Spleen (tissue), 13 donors: ENCODE results near the gene MISFA. TPM values are rescaled to one million over a fixed set of nuclear protein-coding genes. Genes with fewer than 3 reads are reported as not detected.

Experiments
- DNase-seq: peaks from one replicate; pipeline ENCODE4 v3.0.0-alpha.2; 2020
- H3K27ac ChIP-seq, 8 donors: fragments of 200-600 bp; sonication (generic) in 7 of 8; 1 replicate in 4 of 8; 2 replicates in 4 of 8; pipeline versions ENCODE4 v1.5.0 to v1.8.0; 2016 to 2021; ENCODE audit warnings: inconsistent platforms in 4 of 8, mild to moderate bottlenecking in 4 of 8, moderate library complexity in 1 of 8
- H3K27me3 ChIP-seq, 7 donors: fragments of 200-600 bp; sonication (generic) in 6 of 7; replicated peaks in 1 of 7; 1 replicate in 4 of 7; 2 replicates in 3 of 7; pipeline versions ENCODE4 v1.5.0 to v1.8.0; 2016 to 2021; ENCODE audit warnings: inconsistent platforms in 3 of 7, mild to moderate bottlenecking in 1 of 7
- H3K36me3 ChIP-seq, 6 donors: fragments of 200-600 bp; sonication (generic) in 5 of 6; 1 replicate in 4 of 6; 2 replicates in 2 of 6; pipeline versions ENCODE4 v1.5.0 to v1.8.0; 2016 to 2021; ENCODE audit warnings: inconsistent platforms in 2 of 6
- H3K4me1 ChIP-seq, 6 donors: fragments of 200-600 bp; sonication (generic) in 5 of 6; 1 replicate in 3 of 6; 2 replicates in 3 of 6; pipeline versions ENCODE4 v1.5.0 to v1.8.0; 2016 to 2021; ENCODE audit warnings: inconsistent platforms in 3 of 6
- H3K4me3 ChIP-seq, 8 donors: fragments of 200-600 bp; sonication (generic) in 7 of 8; 1 replicate in 4 of 8; 2 replicates in 4 of 8; pipeline versions ENCODE4 v1.5.0 to v1.8.0; 2016 to 2021; ENCODE audit warnings: inconsistent platforms in 4 of 8, mild to moderate bottlenecking in 4 of 8, moderate library complexity in 2 of 8
- H3K9me3 ChIP-seq, 8 donors: fragments of 200-600 bp; sonication (generic) in 7 of 8; 1 replicate in 4 of 8; 2 replicates in 4 of 8; pipeline versions ENCODE4 v1.5.0 to v1.8.0; 2016 to 2021; ENCODE audit warnings: inconsistent platforms in 4 of 8
- CTCF ChIP-seq, 11 experiments: fragments of 200-600 bp in 7 of 11; fragments of 450-650 bp in 4 of 11; sonication (generic) in 4 of 11; IDR thresholded peaks in 8 of 11; conservative IDR thresholded peaks in 3 of 11; 1 replicate in 7 of 11; 2 replicates in 4 of 11; pipeline versions ENCODE4 v1.4.0 to v1.8.0; 2016 to 2021; ENCODE audit warnings: antibody characterized with exemption in 11 of 11, inconsistent platforms in 4 of 11, mild to moderate bottlenecking in 1 of 11
- POLR2A ChIP-seq, 3 donors: fragments of 450-650 bp; IDR thresholded peaks; one replicate each; pipeline ENCODE4 v1.5.1; 2017; ENCODE audit warnings: antibody characterized with exemption in 3 of 3, mild to moderate bottlenecking in 1 of 3
- POLR2AphosphoS5 ChIP-seq, 3 donors: sonication (generic); formaldehyde crosslinking; IDR thresholded peaks; one replicate each; pipeline ENCODE4 v1.5.1; 2017; ENCODE audit warnings: antibody characterized with exemption in 3 of 3
- WGBS, 5 donors: extraction: QIAGEN DNeasy Blood & Tissue Kit in 3 of 5; methylation state at CpG; one replicate each; pipeline versions ENCODE4 v1.1.5 to v1.1.7; 2013 to 2018; 5-methylcytosine and 5-hydroxymethylcytosine counted together
- intact Hi-C: fragments of 100-400 bp; cut with DNase I; formaldehyde crosslinking; loops from one replicate; pipeline ENCODE4 v1.15.0; 2023; ENCODE audit warnings: low total_unique reads
- long read RNA-seq, 2 donors: transcript quantifications; one replicate each; lab custom pipeline, GENCODE V29; 2026
- polyA plus RNA-seq, 3 donors: library from polyadenylated mRNA; stranded (reverse); fragments of 200-250 nt; gene quantifications; one replicate each; pipeline ENCODE4 v1.2.1, GENCODE V29; 2013
- total RNA-seq, 7 donors: library from RNA; depleted of rRNA in 3 of 7; stranded (reverse); fragments of >200 nt in 3 of 7; fragmentation: NEBNext Ultra II Directional in 4 of 7; extraction: Animal tissue kit (Norgen Biotek cat#: 25700) in 4 of 7; gene quantifications; one replicate each; pipeline versions ENCODE4 v1.1.0 to v1.2.1, GENCODE V29; 2016 to 2021
- donor health status: healthy with polysubstance abuse.
- donor health status: DM: no; HTN: no; CAD: no; lungs with moderate emphysema.
- donor health status: DM: no; HTN: no; CAD: no.
- donor health status: Bipolar disorder and iron deficiency.
- donor health status: healthy.
- donor health status: DM: no; HTN: no; CAD: no.
- donor health status: DM: yes; HTN: yes; CAD: no.

Gene MISFA
- total RNA-seq (1 to 10 TPM; 1.3 to 4.4 (median 2.1) TPM), polyA plus RNA-seq (1 to 10 TPM in 1 of 3 donors, under 1 TPM in 1, not detected in 1; 0.83 to 1.5 TPM)
- long read RNA-seq, donor 1 = 0 reads
- long read RNA-seq, donor 2, partial matches to known transcripts = 0 of 1 reads
- long read RNA-seq, donor 2, other reads (novel, unspliced or antisense) = 0 of 1 reads

GRCh38 chr11:18599739-18600230, at the start of gene MISFA:
MISFA (plus strand) TSS chr11:18599789; CDS start chr11:18599929, 140 bp downstream.
- WGBS, 5 donors = 90 to 96% (median 95%) methylated on average over 7 of the region's 7 CpGs
- intact Hi-C loops = no loop called here
- Histone ChIP-seq H3K36me3 (peaks cover 0 to 24% (median 6%) of the 10 kb centered on the region in 6 donors), H3K4me3 (no peak within 1 kb of the TSS), H3K9me3 (no peaks in the 10 kb centered on the region), H3K27ac (no peak within 1 kb of the TSS), H3K4me1 (no peaks in the 10 kb centered on the region), H3K27me3 (no peaks in the 10 kb centered on the region)
- no peak for TF ChIP-seq CTCF (IDR thresholded peaks at IDR 0.05 in 8 of 11, conservative IDR thresholded peaks at IDR 0.05 in 3 of 11)
- TF ChIP-seq POLR2AphosphoS5 (IDR thresholded peaks at IDR 0.05) = no peak
- TF ChIP-seq POLR2A (IDR thresholded peaks at IDR 0.05) = no peak
- DNase-seq = no peak

GRCh38 chr11:18563090-18563730, 36.4 kb upstream of the MISFA start:
- TF ChIP-seq CTCF (IDR thresholded peaks at IDR 0.05 in 8 of 11, conservative IDR thresholded peaks at IDR 0.05 in 3 of 11) = no peak
- no peak for TF ChIP-seq POLR2A (IDR thresholded peaks at IDR 0.05)
- no peak for TF ChIP-seq POLR2AphosphoS5 (IDR thresholded peaks at IDR 0.05)
- H3K36me3 ChIP-seq = peaks cover 0 to 99% (median 56%) of the 10 kb centered on the region in 6 donors
- no peaks in the 10 kb centered on the region for H3K9me3 ChIP-seq
- intact Hi-C loops = no loop called here
- WGBS, 5 donors = 77 to 100% (median 93%) methylated on average over 2 of the region's 2 CpGs
- H3K4me1 ChIP-seq = no peaks in the 10 kb centered on the region
- H3K4me3 ChIP-seq = no peak overlapping the region
- no peak for DNase-seq
- H3K27me3 ChIP-seq = no peaks in the 10 kb centered on the region
- H3K27ac ChIP-seq = no peak overlapping the region

- TF ChIP-seq POLR2A (IDR thresholded peaks at IDR 0.05) (no peak), POLR2AphosphoS5 (IDR thresholded peaks at IDR 0.05) (no peak), CTCF (IDR thresholded peaks at IDR 0.05 in 8 of 11, conservative IDR thresholded peaks at IDR 0.05 in 3 of 11) (no peak)
- no peaks in the 10 kb centered on the region for H3K4me1 ChIP-seq
- no peak for DNase-seq
- no peak overlapping the region for H3K4me3 ChIP-seq
- H3K27me3 ChIP-seq = no peaks in the 10 kb centered on the region
- no peaks in the 10 kb centered on the region for H3K9me3 ChIP-seq
- intact Hi-C loops = no loop called here
- H3K27ac ChIP-seq = no peak overlapping the region
- H3K36me3 ChIP-seq = peaks cover 0 to 98% (median 51%) of the 10 kb centered on the region in 6 donors
Observed at GRCh38 chr11:18564149-18564548, 35.4 kb upstream of the MISFA start.

- Histone ChIP-seq H3K4me3 (no peak overlapping the region), H3K4me1 (no peaks in the 10 kb centered on the region), H3K27me3 (no peaks in the 10 kb centered on the region), H3K27ac (no peak overlapping the region), H3K36me3 (peaks cover 0 to 99% (median 52%) of the 10 kb centered on the region in 6 donors), H3K9me3 (no peaks in the 10 kb centered on the region)
- no peak for TF ChIP-seq POLR2AphosphoS5 (IDR thresholded peaks at IDR 0.05)
- no peak for TF ChIP-seq POLR2A (IDR thresholded peaks at IDR 0.05)
- no peak for TF ChIP-seq CTCF (IDR thresholded peaks at IDR 0.05 in 8 of 11, conservative IDR thresholded peaks at IDR 0.05 in 3 of 11)
- intact Hi-C loops = no loop called here
- DNase-seq = no peak
Observed at GRCh38 chr11:18566406-18566805, 33.2 kb upstream of the MISFA start.
